ENCODE data around the gene PRELID3B. TPM values are rescaled to one million over a fixed set of nuclear protein-coding genes. Genes with fewer than 3 reads are reported as not detected.

The PRELID3B gene
- total RNA-seq, 1 donor from 2014 or later: 46.6 TPM

GRCh38 chr20:59004763-59005522, 37.6 kb downstream of the PRELID3B start:
- peak overlapping the region; percentile 96 for H3K4me3 ChIP-seq
- H3K27me3 ChIP-seq (ENCODE audit: low read depth): no peaks in the 10 kb centered on the region
- peaks cover 55% of the 10 kb centered on the region for H3K4me1 ChIP-seq
- H3K9me3 ChIP-seq (replicated peaks): no peaks in the 10 kb centered on the region
- peak; percentile 61 for DNase-seq
- no peak for TF ChIP-seq CTCF (IDR thresholded peaks at IDR 0.05; ENCODE audit: borderline replicate concordance)
- intact Hi-C loops (cut with micrococcal nuclease): no loop called here
- H3K27ac ChIP-seq (replicated peaks): peak overlapping the region; percentile 89
- H3K36me3 ChIP-seq: peaks cover 21% of the 10 kb centered on the region

- Histone ChIP-seq H3K4me3 (peak overlapping the region; percentile 96), H3K27me3 (ENCODE audit: low read depth) (no peaks in the 10 kb centered on the region), H3K27ac (replicated peaks) (peak overlapping the region; percentile 89), H3K9me3 (replicated peaks) (no peaks in the 10 kb centered on the region), H3K36me3 (peaks cover 26% of the 10 kb centered on the region), H3K4me1 (peaks cover 51% of the 10 kb centered on the region)
- no peak for TF ChIP-seq CTCF (IDR thresholded peaks at IDR 0.05; ENCODE audit: borderline replicate concordance)
- intact Hi-C loops (cut with micrococcal nuclease): no loop called here
- peak; percentile 61 for DNase-seq
Measured at GRCh38 chr20:59004493-59004762, 38.2 kb downstream of the PRELID3B start.

GRCh38 chr20:59003836-59004492, 38.6 kb downstream of the PRELID3B start:
- peak overlapping the region; percentile 89 for H3K27ac ChIP-seq (replicated peaks)
- no peak for DNase-seq
- no peak for TF ChIP-seq CTCF (IDR thresholded peaks at IDR 0.05; ENCODE audit: borderline replicate concordance)
- intact Hi-C loops (cut with micrococcal nuclease): no loop called here
- peak overlapping the region; percentile 96 for H3K4me3 ChIP-seq
- H3K27me3 ChIP-seq (ENCODE audit: low read depth): no peaks in the 10 kb centered on the region
- H3K4me1 ChIP-seq: peaks cover 51% of the 10 kb centered on the region
- peaks cover 31% of the 10 kb centered on the region for H3K36me3 ChIP-seq
- H3K9me3 ChIP-seq (replicated peaks): no peaks in the 10 kb centered on the region

- no peak for TF ChIP-seq CTCF (IDR thresholded peaks at IDR 0.05; ENCODE audit: borderline replicate concordance)
- no peak overlapping the region for H3K27ac ChIP-seq (replicated peaks)
- H3K4me3 ChIP-seq: no peak overlapping the region
- H3K27me3 ChIP-seq (ENCODE audit: low read depth): no peaks in the 10 kb centered on the region
- H3K4me1 ChIP-seq: peaks cover 51% of the 10 kb centered on the region
- peaks cover 41% of the 10 kb centered on the region for H3K36me3 ChIP-seq
- H3K9me3 ChIP-seq (replicated peaks): no peaks in the 10 kb centered on the region
- DNase-seq: no peak
- intact Hi-C loops (cut with micrococcal nuclease): no loop called here
Measured at GRCh38 chr20:59002874-59003399, 39.6 kb downstream of the PRELID3B start.

GRCh38 chr20:59002388-59002787, 40.2 kb downstream of the PRELID3B start:
- no peak for TF ChIP-seq CTCF (IDR thresholded peaks at IDR 0.05; ENCODE audit: borderline replicate concordance)
- intact Hi-C loops (cut with micrococcal nuclease): no loop called here
- Histone ChIP-seq H3K27ac (replicated peaks) (no peak overlapping the region), H3K9me3 (replicated peaks) (no peaks in the 10 kb centered on the region), H3K4me3 (no peak overlapping the region), H3K4me1 (peaks cover 45% of the 10 kb centered on the region), H3K36me3 (peaks cover 47% of the 10 kb centered on the region), H3K27me3 (ENCODE audit: low read depth) (no peaks in the 10 kb centered on the region)
- no peak for DNase-seq
